ENCODE results near the gene MTHFSD. TPM values are rescaled to one million over a fixed set of nuclear protein-coding genes. Genes with fewer than 3 reads are reported as not detected.

MTHFSD gene
- polyA plus RNA-seq, 1 donor from 2014 or later: 25.0 TPM

GRCh38 chr16:86602521-86602920, 47.5 kb upstream of the MTHFSD start:
- Histone ChIP-seq H3K79me2 (replicated peaks; ENCODE audit: insufficient read depth, low read length) (no peaks in the 10 kb centered on the region), H3K27me3 (ENCODE audit: insufficient read depth, low read depth, low read length) (no peaks in the 10 kb centered on the region), H3K9me3 (ENCODE audit: low read length) (no peaks in the 10 kb centered on the region), H3K4me3 (ENCODE audit: low read length) (no peak overlapping the region), H3K36me3 (ENCODE audit: insufficient read depth, low read length) (no peaks in the 10 kb centered on the region), H4K20me1 (ENCODE audit: insufficient read depth) (no peaks in the 10 kb centered on the region), H3K4me2 (ENCODE audit: low read length) (no peak overlapping the region), H3F3A (ENCODE audit: insufficient read depth, low read length, poor library complexity, severe bottlenecking) (no peaks in the 10 kb centered on the region), H3K9ac (ENCODE audit: low read length) (no peak overlapping the region), H3K27ac (ENCODE audit: low read length) (no peak overlapping the region), H2AFZ (ENCODE audit: low read depth, low read length) (no peak overlapping the region), H3K9me2 (ENCODE audit: insufficient read depth, low read length) (no peaks in the 10 kb centered on the region)
- TF ChIP-seq EZH2 (IDR thresholded peaks at IDR 0.05; ENCODE audit: borderline replicate concordance, insufficient read depth, low read length, poor library complexity, severe bottlenecking) (no peak), SMC3 (conservative IDR thresholded peaks at IDR 0.05; ENCODE audit: poor library complexity) (no peak), RAD21 (conservative IDR thresholded peaks at IDR 0.05) (no peak), TAF1 (IDR thresholded peaks at IDR 0.05; ENCODE audit: low read depth) (no peak), MXI1 (conservative IDR thresholded peaks at IDR 0.05; ENCODE audit: poor library complexity, severe bottlenecking) (no peak), POLR2AphosphoS5 (IDR thresholded peaks at IDR 0.05) (no peak), EP300 (conservative IDR thresholded peaks at IDR 0.05; ENCODE audit: poor library complexity, severe bottlenecking) (no peak)
- TF ChIP-seq, protein P1, sequence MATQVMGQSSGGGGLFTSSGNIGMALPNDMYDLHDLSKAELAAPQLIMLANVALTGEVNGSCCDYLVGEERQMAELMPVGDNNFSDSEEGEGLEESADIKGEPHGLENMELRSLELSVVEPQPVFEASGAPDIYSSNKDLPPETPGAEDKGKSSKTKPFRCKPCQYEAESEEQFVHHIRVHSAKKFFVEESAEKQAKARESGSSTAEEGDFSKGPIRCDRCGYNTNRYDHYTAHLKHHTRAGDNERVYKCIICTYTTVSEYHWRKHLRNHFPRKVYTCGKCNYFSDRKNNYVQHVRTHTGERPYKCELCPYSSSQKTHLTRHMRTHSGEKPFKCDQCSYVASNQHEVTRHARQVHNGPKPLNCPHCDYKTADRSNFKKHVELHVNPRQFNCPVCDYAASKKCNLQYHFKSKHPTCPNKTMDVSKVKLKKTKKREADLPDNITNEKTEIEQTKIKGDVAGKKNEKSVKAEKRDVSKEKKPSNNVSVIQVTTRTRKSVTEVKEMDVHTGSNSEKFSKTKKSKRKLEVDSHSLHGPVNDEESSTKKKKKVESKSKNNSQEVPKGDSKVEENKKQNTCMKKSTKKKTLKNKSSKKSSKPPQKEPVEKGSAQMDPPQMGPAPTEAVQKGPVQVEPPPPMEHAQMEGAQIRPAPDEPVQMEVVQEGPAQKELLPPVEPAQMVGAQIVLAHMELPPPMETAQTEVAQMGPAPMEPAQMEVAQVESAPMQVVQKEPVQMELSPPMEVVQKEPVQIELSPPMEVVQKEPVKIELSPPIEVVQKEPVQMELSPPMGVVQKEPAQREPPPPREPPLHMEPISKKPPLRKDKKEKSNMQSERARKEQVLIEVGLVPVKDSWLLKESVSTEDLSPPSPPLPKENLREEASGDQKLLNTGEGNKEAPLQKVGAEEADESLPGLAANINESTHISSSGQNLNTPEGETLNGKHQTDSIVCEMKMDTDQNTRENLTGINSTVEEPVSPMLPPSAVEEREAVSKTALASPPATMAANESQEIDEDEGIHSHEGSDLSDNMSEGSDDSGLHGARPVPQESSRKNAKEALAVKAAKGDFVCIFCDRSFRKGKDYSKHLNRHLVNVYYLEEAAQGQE (IDR thresholded peaks at IDR 0.05; ENCODE audit: borderline replicate concordance): no peak
- TF ChIP-seq, protein P2, sequence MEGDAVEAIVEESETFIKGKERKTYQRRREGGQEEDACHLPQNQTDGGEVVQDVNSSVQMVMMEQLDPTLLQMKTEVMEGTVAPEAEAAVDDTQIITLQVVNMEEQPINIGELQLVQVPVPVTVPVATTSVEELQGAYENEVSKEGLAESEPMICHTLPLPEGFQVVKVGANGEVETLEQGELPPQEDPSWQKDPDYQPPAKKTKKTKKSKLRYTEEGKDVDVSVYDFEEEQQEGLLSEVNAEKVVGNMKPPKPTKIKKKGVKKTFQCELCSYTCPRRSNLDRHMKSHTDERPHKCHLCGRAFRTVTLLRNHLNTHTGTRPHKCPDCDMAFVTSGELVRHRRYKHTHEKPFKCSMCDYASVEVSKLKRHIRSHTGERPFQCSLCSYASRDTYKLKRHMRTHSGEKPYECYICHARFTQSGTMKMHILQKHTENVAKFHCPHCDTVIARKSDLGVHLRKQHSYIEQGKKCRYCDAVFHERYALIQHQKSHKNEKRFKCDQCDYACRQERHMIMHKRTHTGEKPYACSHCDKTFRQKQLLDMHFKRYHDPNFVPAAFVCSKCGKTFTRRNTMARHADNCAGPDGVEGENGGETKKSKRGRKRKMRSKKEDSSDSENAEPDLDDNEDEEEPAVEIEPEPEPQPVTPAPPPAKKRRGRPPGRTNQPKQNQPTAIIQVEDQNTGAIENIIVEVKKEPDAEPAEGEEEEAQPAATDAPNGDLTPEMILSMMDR (IDR thresholded peaks at IDR 0.05; ENCODE audit: poor library complexity, severe bottlenecking): no peak

DNA sequence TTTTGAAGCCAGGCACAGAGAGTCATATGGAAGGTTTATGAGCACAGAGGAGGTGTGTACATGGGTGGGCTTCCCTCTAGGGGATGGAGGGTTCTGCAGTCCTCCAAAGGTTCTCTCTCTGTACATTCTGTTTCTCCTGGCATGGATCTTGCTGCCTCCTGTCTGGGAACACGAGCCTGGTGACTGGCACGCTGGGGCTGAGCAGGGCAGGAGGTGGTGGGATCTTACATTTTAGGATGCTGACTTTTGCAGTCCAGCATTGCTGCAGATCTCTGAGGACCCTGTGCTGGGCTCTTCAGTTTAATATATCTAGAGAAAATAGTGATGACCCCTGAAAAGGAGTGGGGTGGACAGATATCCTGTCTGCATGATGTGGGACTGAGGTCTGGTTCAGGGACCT, 46.3 kb upstream of the MTHFSD start:
- Histone ChIP-seq H2AFZ (ENCODE audit: low read depth, low read length) (no peak overlapping the region), H4K20me1 (ENCODE audit: insufficient read depth) (no peaks in the 10 kb centered on the region), H3K4me2 (ENCODE audit: low read length) (no peak overlapping the region), H3K27ac (ENCODE audit: low read length) (no peak overlapping the region), H3K4me3 (ENCODE audit: low read length) (no peak overlapping the region), H3K79me2 (replicated peaks; ENCODE audit: insufficient read depth, low read length) (no peaks in the 10 kb centered on the region), H3K27me3 (ENCODE audit: insufficient read depth, low read depth, low read length) (no peaks in the 10 kb centered on the region), H3K36me3 (ENCODE audit: insufficient read depth, low read length) (no peaks in the 10 kb centered on the region), H3F3A (ENCODE audit: insufficient read depth, low read length, poor library complexity, severe bottlenecking) (no peaks in the 10 kb centered on the region), H3K9me3 (ENCODE audit: low read length) (no peaks in the 10 kb centered on the region), H3K9me2 (ENCODE audit: insufficient read depth, low read length) (no peaks in the 10 kb centered on the region), H3K9ac (ENCODE audit: low read length) (no peak overlapping the region)
- TF ChIP-seq RAD21 (conservative IDR thresholded peaks at IDR 0.05): no peak
- TF ChIP-seq MXI1 (conservative IDR thresholded peaks at IDR 0.05; ENCODE audit: poor library complexity, severe bottlenecking): no peak
- TF ChIP-seq SMC3 (conservative IDR thresholded peaks at IDR 0.05; ENCODE audit: poor library complexity): no peak
- no peak for TF ChIP-seq EP300 (conservative IDR thresholded peaks at IDR 0.05; ENCODE audit: poor library complexity, severe bottlenecking)
- TF ChIP-seq EZH2 (IDR thresholded peaks at IDR 0.05; ENCODE audit: borderline replicate concordance, insufficient read depth, low read length, poor library complexity, severe bottlenecking): no peak
- no peak for TF ChIP-seq TAF1 (IDR thresholded peaks at IDR 0.05; ENCODE audit: low read depth)
- TF ChIP-seq, protein P1 (IDR thresholded peaks at IDR 0.05; ENCODE audit: borderline replicate concordance): no peak
- no peak for TF ChIP-seq POLR2AphosphoS5 (IDR thresholded peaks at IDR 0.05)
- TF ChIP-seq, protein P2 (IDR thresholded peaks at IDR 0.05; ENCODE audit: poor library complexity, severe bottlenecking): no peak
